Smooth muscle cell of the coronary artery (primary cell): ENCODE results near the gene PLEKHG1. TPM values are rescaled to one million over a fixed set of nuclear protein-coding genes. Genes with fewer than 3 reads are reported as not detected.

Experiments used
- total RNA-seq: library from RNA; depleted of rRNA; stranded (reverse); fragments of >200 nt; gene quantifications from 2 replicates; pipeline ENCODE4 v1.2.3, GENCODE V29; 2014; ENCODE audit warnings: low replicate concordance

The PLEKHG1 gene
- total RNA-seq = 2.9 and 4.5 TPM in 2 replicates

DNA sequence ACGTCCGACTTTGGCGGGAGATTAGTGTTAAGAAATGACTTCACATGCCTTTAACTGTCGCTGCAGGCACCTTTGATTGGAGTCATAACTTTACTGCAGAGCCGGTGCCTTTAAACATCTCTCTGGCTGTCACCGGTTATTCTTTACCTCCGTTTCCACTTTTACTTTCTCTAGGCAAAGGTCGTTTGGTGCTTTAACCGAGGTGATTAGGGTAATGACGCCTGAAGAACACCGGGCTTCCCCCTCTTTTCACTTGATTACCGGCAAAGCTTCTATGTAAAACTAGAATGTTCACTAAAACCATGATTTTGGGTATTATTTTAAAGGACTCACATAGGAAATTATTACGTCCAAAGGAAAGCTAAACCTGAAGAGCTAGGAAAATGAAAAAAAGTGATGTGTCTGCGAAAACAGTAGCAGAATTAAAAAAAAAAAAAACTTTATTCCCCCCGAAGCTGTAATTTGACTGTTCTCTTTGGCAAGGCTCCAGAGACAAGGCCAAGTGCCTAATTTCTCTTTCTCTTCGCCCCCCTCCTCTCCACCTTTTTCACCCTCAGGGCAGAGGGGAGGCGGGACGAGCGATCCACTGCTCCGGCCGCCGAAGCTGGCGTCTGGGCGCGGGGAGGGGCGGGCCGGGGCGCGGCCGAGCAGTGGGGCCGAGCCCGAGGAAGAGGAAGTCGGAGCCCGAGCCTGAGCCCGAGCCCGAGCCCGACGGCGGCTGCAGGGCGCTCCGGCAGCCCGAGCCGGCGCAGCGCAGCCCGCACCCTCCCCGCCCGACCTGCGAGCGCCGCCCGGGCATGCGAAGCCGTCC, at the start of gene PLEKHG1:
PLEKHG1 (plus strand) TSS at position 687 of the 811 bp plus-strand sequence. CDS start 133,797 bp downstream, outside the sequence.

Other genes with a start within 250 kb of the PLEKHG1 start
- gene IYD, start 230.9 kb upstream of the PLEKHG1 start, total RNA-seq = not detected in 2 replicates